Pancreas (tissue), 10 donors: ENCODE results near the gene ABCG1. TPM values are rescaled to one million over a fixed set of nuclear protein-coding genes. Genes with fewer than 3 reads are reported as not detected.

ENCODE experiments used
- ATAC-seq, 4 donors: fragments of 200-7000 bp; cut with Tn5 transposase; one replicate each; pipeline versions ENCODE4 v1.8.0 to v1.9.1; 2020; ENCODE audit warnings: mild to moderate bottlenecking in 4 of 4, moderate library complexity in 4 of 4
- DNase-seq, 6 donors: peaks; one replicate each; pipeline ENCODE4 v3.0.0-alpha.2; 2020
- FAIRE-seq: peaks from 2 replicates; lab custom pipeline; 2012; peaks lifted over from hg19 to GRCh38; lab: Jason Lieb, UNC
- H3K27ac ChIP-seq, 4 donors: fragments of 200-600 bp; sonication (generic); 1 replicate in 3 of 4; 2 replicates in 1 of 4; pipeline versions ENCODE4 v1.5.0 to v1.8.0; 2020
- H3K27me3 ChIP-seq, 4 donors: fragments of 200-600 bp; one replicate each; pipeline ENCODE4 v1.8.0; 2021
- H3K36me3 ChIP-seq, 3 donors: fragments of 200-600 bp; sonication (generic) in 1 of 3; one replicate each; pipeline versions ENCODE4 v1.5.0 to v1.8.0; 2020 to 2021
- H3K4me1 ChIP-seq, 3 donors: fragments of 200-600 bp; one replicate each; pipeline ENCODE4 v1.8.0; 2021
- H3K4me3 ChIP-seq, 4 donors: fragments of 200-600 bp; sonication (generic) in 2 of 4; one replicate each; pipeline versions ENCODE4 v1.5.0 to v1.8.0; 2020 to 2021
- H3K9me3 ChIP-seq, 4 donors: fragments of 200-600 bp; one replicate each; pipeline ENCODE4 v1.8.0; 2021
- CTCF ChIP-seq, 4 donors: fragments of 200-600 bp; sonication (generic) in 3 of 4; IDR thresholded peaks; one replicate each; pipeline versions ENCODE4 v1.5.0 to v1.8.0; 2021; ENCODE audit warnings: antibody characterized with exemption in 4 of 4
- WGBS, 2 donors: extraction: QIAGEN DNeasy Blood & Tissue Kit; methylation state at CpG; one replicate each; pipeline ENCODE4 v1.1.7; 2013; 5-methylcytosine and 5-hydroxymethylcytosine counted together
- intact Hi-C, 3 donors: fragments of 100-400 bp; cut with DNase I; formaldehyde crosslinking; loops; one replicate each; pipeline versions ENCODE4 v1.11.1 to v1.14.2; 2022
- polyA plus RNA-seq, 2 donors: library from polyadenylated mRNA; stranded (reverse); fragments of 200-250 nt; gene quantifications; one replicate each; pipeline ENCODE4 v1.2.3, GENCODE V29; 2013
- total RNA-seq, 6 donors: library from RNA; stranded (reverse); fragmentation: NEBNext Ultra II Directional in 4 of 6; extraction: Animal tissue kit (Norgen Biotek cat#: 25700) in 4 of 6; gene quantifications; one replicate each; pipeline versions ENCODE4 v1.2.1 to v1.2.4, GENCODE V29; 2021 to 2023
- donor health status: healthy with polysubstance abuse.
- donor health status: DM: no; HTN: no; CAD: no; lungs with moderate emphysema.
- donor health status: DM: no; HTN: no; CAD: no.
- donor health status: control.
- donor health status: control.
- donor health status: Bipolar disorder and iron deficiency.
- donor health status: DM: yes; HTN: yes; CAD: no.
- donor health status: DM: no; HTN: no; CAD: no.
- donor health status: DM: no; HTN: no; CAD: no.
- donor health status: DM: yes; HTN: yes; CAD: no.

Gene ABCG1
- total and polyA plus RNA-seq, 8 donors: 1.6 to 10.3 (median 4.2) TPM

- no peak for FAIRE-seq
- H3K27me3 ChIP-seq: no peaks in the 10 kb centered on the region
- H3K27ac ChIP-seq: peak overlapping the region in 2 of 4 donors; percentile 23 to 39
- H3K9me3 ChIP-seq: no peaks in the 10 kb centered on the region
- intact Hi-C loops: loop anchor here in 1 of 3 donors (10.0 kb wide), 1 partner anchor 108 kb away; no protein-coding TSS in a partner anchor
- H3K4me3 ChIP-seq: no peak overlapping the region
- WGBS, 2 donors: 24 to 27% methylated on average over 11 of the region's 11 CpGs
- no peak for TF ChIP-seq CTCF (IDR thresholded peaks at IDR 0.05)
- DNase-seq: peak; percentile 60 to 93 (median 84)
- peak; percentile 78 to 86 (median 82) for ATAC-seq
- peaks cover 3 to 8% (median 6%) of the 10 kb centered on the region in 3 donors for H3K4me1 ChIP-seq
- H3K36me3 ChIP-seq: no peaks in the 10 kb centered on the region
These were observed 43.9 kb downstream of the ABCG1 start for GRCh38 chr21:42262831-42263231.

GRCh38 chr21:42263591-42264131 lies 44.7 kb downstream of the ABCG1 start:
- FAIRE-seq (no peak), DNase-seq (peak in 2 of 6 donors; percentile 18 to 37), ATAC-seq (peak in 2 of 4 donors; percentile 7 to 40)
- H3K4me1 ChIP-seq: peaks cover 3 to 8% (median 6%) of the 10 kb centered on the region in 3 donors
- 75 to 80% methylated on average over 18 of the region's 18 CpGs for WGBS, 2 donors
- intact Hi-C loops: loop anchor here in 1 of 3 donors (10.0 kb wide), 1 partner anchor 109 kb away; no protein-coding TSS in a partner anchor
- H3K4me3 ChIP-seq: no peak overlapping the region
- H3K27ac ChIP-seq: peak overlapping the region in 2 of 4 donors; percentile 17 to 39
- H3K36me3 ChIP-seq: no peaks in the 10 kb centered on the region
- no peaks in the 10 kb centered on the region for H3K9me3 ChIP-seq
- no peaks in the 10 kb centered on the region for H3K27me3 ChIP-seq
- no peak for TF ChIP-seq CTCF (IDR thresholded peaks at IDR 0.05)

- DNase-seq (peak in 2 of 6 donors; percentile 15 to 18), ATAC-seq (no peak), FAIRE-seq (no peak)
- peaks cover 3 to 8% (median 6%) of the 10 kb centered on the region in 3 donors for H3K4me1 ChIP-seq
- peak overlapping the region in 1 of 4 donors; percentile 17 for H3K27ac ChIP-seq
- H3K27me3 ChIP-seq: no peaks in the 10 kb centered on the region
- WGBS, 2 donors: 71 to 74% methylated on average over 13 of the region's 13 CpGs
- TF ChIP-seq CTCF (IDR thresholded peaks at IDR 0.05): no peak
- no peak overlapping the region for H3K4me3 ChIP-seq
- no peaks in the 10 kb centered on the region for H3K9me3 ChIP-seq
- no peaks in the 10 kb centered on the region for H3K36me3 ChIP-seq
- intact Hi-C loops: loop anchor here in 1 of 3 donors (10.0 kb wide), 1 partner anchor 110 kb away; no protein-coding TSS in a partner anchor
These were observed 45.6 kb downstream of the ABCG1 start for GRCh38 chr21:42264245-42265195.

- Histone ChIP-seq H3K9me3 (no peaks in the 10 kb centered on the region), H3K36me3 (no peaks in the 10 kb centered on the region), H3K27ac (no peak overlapping the region), H3K4me1 (peaks cover 3 to 8% (median 6%) of the 10 kb centered on the region in 3 donors), H3K4me3 (no peak overlapping the region), H3K27me3 (no peaks in the 10 kb centered on the region)
- intact Hi-C loops: loop anchor here in 1 of 3 donors (10.0 kb wide), 1 partner anchor 111 kb away; no protein-coding TSS in a partner anchor
- FAIRE-seq (no peak), DNase-seq (peak in 2 of 6 donors; percentile 7 to 42), ATAC-seq (no peak)
- WGBS, 2 donors: 74 to 82% methylated on average over 12 of the region's 12 CpGs
- TF ChIP-seq CTCF (IDR thresholded peaks at IDR 0.05): no peak
These were observed 46.4 kb downstream of the ABCG1 start for GRCh38 chr21:42265231-42265812.
